K562 (cell line): ENCODE data around the gene CNOT10. TPM values are rescaled to one million over a fixed set of nuclear protein-coding genes. Genes with fewer than 3 reads are reported as not detected.

Experiments used
- ASH1L ChIP-seq: fragments of 450-650 bp; IDR thresholded peaks from 2 replicates; pipeline ENCODE4 v1.6.1; 2018; ENCODE audit warnings: borderline replicate concordance, mild to moderate bottlenecking, low read depth; ENCODE audit not compliant: partially characterized antibody
- CSDE1 ChIP-seq, 2 experiments: fragments of 450-650 bp; IDR thresholded peaks; 2 replicates each; pipeline ENCODE4 v1.6.1; 2016; ENCODE audit warnings: mild to moderate bottlenecking in 1 of 2
- ETV5 ChIP-seq: sonication (generic); formaldehyde crosslinking; IDR thresholded peaks from 2 replicates; pipeline ENCODE4 v1.4.0; 2020; ENCODE audit warnings: low read depth, mild to moderate bottlenecking, missing genetic modification reagents
- GATAD2B ChIP-seq: fragments of 450-650 bp; IDR thresholded peaks from 2 replicates; pipeline ENCODE4 v1.6.1; 2017; ENCODE audit warnings: mild to moderate bottlenecking, borderline replicate concordance
- KAT8 ChIP-seq: fragments of 450-650 bp; IDR thresholded peaks from 2 replicates; pipeline ENCODE4 v1.6.1; 2016; ENCODE audit warnings: low read depth, mild to moderate bottlenecking
- NFATC3 ChIP-seq: fragments of 450-650 bp; IDR thresholded peaks from 2 replicates; pipeline ENCODE4 v1.6.1; 2017; ENCODE audit warnings: mild to moderate bottlenecking
- NFE2 ChIP-seq: IDR thresholded peaks from 2 replicates; pipeline ENCODE4 v1.6.1; 2014; ENCODE audit warnings: antibody characterized with exemption, low read depth
- NONO ChIP-seq, 2 experiments: fragments of 200-400 bp in 1 of 2; fragments of 450-650 bp in 1 of 2; formaldehyde crosslinking in 1 of 2; IDR thresholded peaks; 2 replicates each; pipeline ENCODE4 v1.6.1; 2017; ENCODE audit warnings: low read depth in 2 of 2, mild to moderate bottlenecking in 2 of 2, moderate library complexity in 2 of 2, low read length in 1 of 2
- PHB2 ChIP-seq: fragments of 450-650 bp; IDR thresholded peaks from 2 replicates; pipeline ENCODE4 v1.6.1; 2017; ENCODE audit warnings: low read depth
- POLR2AphosphoS2 ChIP-seq: IDR thresholded peaks from 2 replicates; pipeline ENCODE4 v1.6.1; 2012; ENCODE audit warnings: low read length, improper control_type of control experiment
- REST ChIP-seq, 2 experiments: fragments of 450-650 bp; formaldehyde crosslinking in 1 of 2; IDR thresholded peaks; 2 replicates each; pipeline versions ENCODE4 v1.4.0 to v1.6.1; 2014 to 2020; ENCODE audit warnings: mild to moderate bottlenecking in 2 of 2, borderline replicate concordance in 1 of 2, low read depth in 1 of 2
- RHOXF2B ChIP-seq: fragments of 250-450 bp; sonication (Bioruptor Pico); conservative IDR thresholded peaks from 2 replicates; pipeline ENCODE4 v1.5.1; 2021
- SMAD2 ChIP-seq: fragments of 150-350 bp; IDR thresholded peaks from 2 replicates; pipeline ENCODE4 v1.6.1; 2014; ENCODE audit warnings: low read depth, mild to moderate bottlenecking, low read length
- SREBF1 ChIP-seq: fragments of 150-350 bp; IDR thresholded peaks from 2 replicates; pipeline ENCODE4 v1.6.1; 2014; ENCODE audit warnings: antibody characterized with exemption, low read depth, low read length, borderline replicate concordance
- TAF9B ChIP-seq: fragments of 450-650 bp; IDR thresholded peaks from 2 replicates; pipeline ENCODE4 v1.6.1; 2018; ENCODE audit warnings: mild to moderate bottlenecking; ENCODE audit not compliant: partially characterized antibody
- TFAM ChIP-seq: fragments of 250-450 bp; sonication (Bioruptor Pico); conservative IDR thresholded peaks from 2 replicates; pipeline ENCODE4 v1.5.0; 2021; ENCODE audit warnings: mild to moderate bottlenecking, moderate library complexity
- ZNF175 ChIP-seq: fragments of 200-800 bp; sonication (Bioruptor generic); IDR thresholded peaks from 2 replicates; pipeline ENCODE4 v1.6.1; 2016; ENCODE audit warnings: low read depth, mild to moderate bottlenecking, missing genetic modification characterization, missing compliant biosample characterization
- ZNF785 ChIP-seq: fragments of 250-450 bp; sonication (Bioruptor Pico); IDR thresholded peaks from 2 replicates; pipeline ENCODE4 v1.4.0; 2020; ENCODE audit warnings: mild to moderate bottlenecking
- ZNF830 ChIP-seq: fragments of 250-450 bp; sonication (Bioruptor Pico); IDR thresholded peaks from 2 replicates; pipeline ENCODE4 v1.5.0; 2021; ENCODE audit warnings: mild to moderate bottlenecking
- polyA plus RNA-seq, 8 experiments: library from polyadenylated mRNA; depleted of rRNA in 4 of 8; stranded (reverse) in 5 of 8; unstranded in 3 of 8; fragments of >200 nt; fragmentation: Nextera tagmentation in 2 of 8; fragmentation: Illumina TruSeq in 1 of 8; extraction: Ambion mirVana in 2 of 8; extraction: Trizol in 1 of 8; gene quantifications; 2 replicates each; pipeline versions ENCODE4 v1.2.1 to v1.2.3, GENCODE V29; 2011 to 2014; ENCODE audit warnings: inconsistent platforms in 1 of 8, missing spikeins in 1 of 8
- total RNA-seq, 7 experiments: library from RNA; depleted of rRNA in 6 of 7; stranded (reverse); fragments of >200 nt in 6 of 7; fragmentation: Illumina TruSeq in 2 of 7; extraction: Trizol in 2 of 7; gene quantifications; 2 replicates each; pipeline versions ENCODE4 v1.2.1 to v1.2.3, GENCODE V29; 2011 to 2021; ENCODE audit warnings: low replicate concordance in 1 of 7
- TF ChIP-seq, protein P1 (sequence below): sonication (generic); formaldehyde crosslinking; IDR thresholded peaks from 2 replicates; pipeline ENCODE4 v1.8.0; 2022; ENCODE audit warnings: mild to moderate bottlenecking, missing genetic modification reagents

The CNOT10 gene
- total and polyA plus RNA-seq, 9 of the 15 experiments (the other 6 are each of a cell fraction or from before 2014, with no cell fraction given), result 35.7 to 114 (median 81.9) TPM

- TF ChIP-seq REST (IDR thresholded peaks at IDR 0.05; ENCODE audit: borderline replicate concordance), result no peak
- no peak for TF ChIP-seq REST (CRISPR knock-in tag; IDR thresholded peaks at IDR 0.05; ENCODE audit: low read depth)
- TF ChIP-seq ZNF175, result no peak
- no peak for TF ChIP-seq ASH1L
- no peak for TF ChIP-seq NFE2
- TF ChIP-seq NFATC3, result no peak
- no peak for TF ChIP-seq CSDE1 (IDR thresholded peaks at IDR 0.05)
- no peak for TF ChIP-seq ZNF830 (CRISPR knock-in tag)
- TF ChIP-seq KAT8, result no peak
- no peak for TF ChIP-seq SMAD2
- TF ChIP-seq TFAM (CRISPR knock-in tag), result no peak
- TF ChIP-seq SREBF1, result no peak
- no peak for TF ChIP-seq ETV5
- peak; percentile 37 for TF ChIP-seq TAF9B
- no peak for TF ChIP-seq RHOXF2B (CRISPR knock-in tag)
- TF ChIP-seq, protein P1, sequence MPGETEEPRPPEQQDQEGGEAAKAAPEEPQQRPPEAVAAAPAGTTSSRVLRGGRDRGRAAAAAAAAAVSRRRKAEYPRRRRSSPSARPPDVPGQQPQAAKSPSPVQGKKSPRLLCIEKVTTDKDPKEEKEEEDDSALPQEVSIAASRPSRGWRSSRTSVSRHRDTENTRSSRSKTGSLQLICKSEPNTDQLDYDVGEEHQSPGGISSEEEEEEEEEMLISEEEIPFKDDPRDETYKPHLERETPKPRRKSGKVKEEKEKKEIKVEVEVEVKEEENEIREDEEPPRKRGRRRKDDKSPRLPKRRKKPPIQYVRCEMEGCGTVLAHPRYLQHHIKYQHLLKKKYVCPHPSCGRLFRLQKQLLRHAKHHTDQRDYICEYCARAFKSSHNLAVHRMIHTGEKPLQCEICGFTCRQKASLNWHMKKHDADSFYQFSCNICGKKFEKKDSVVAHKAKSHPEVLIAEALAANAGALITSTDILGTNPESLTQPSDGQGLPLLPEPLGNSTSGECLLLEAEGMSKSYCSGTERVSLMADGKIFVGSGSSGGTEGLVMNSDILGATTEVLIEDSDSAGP (CRISPR knock-in tag), result no peak
- no peak; the same call in 1 of the 2 replicates for TF ChIP-seq GATAD2B
- TF ChIP-seq NONO (IDR thresholded peaks at IDR 0.05; ENCODE audit: low read depth in 2 of 2, low read length in 1 of 2), result peak in 1 of 2 experiments; percentile 76; a peak in 1 of 4 replicates
- TF ChIP-seq ZNF785 (CRISPR knock-in tag), result no peak
- TF ChIP-seq PHB2, result peak; percentile 84
- no peak for TF ChIP-seq POLR2AphosphoS2
Observed at GRCh38 chr3:32708672-32709283, 23.8 kb downstream of the CNOT10 start (continued).
